GM21515 (cell line): ENCODE data around the gene PEAK1.

Experiments used
- ATAC-seq: cut with Tn5 transposase; IDR thresholded peaks from one replicate; pipeline ENCODE4 v1.9.1; 2021; ENCODE audit not compliant: unreplicated experiment

Gene PEAK1

GRCh38 chr15:77143191-77143590 lies 276.7 kb downstream of the PEAK1 start:
- ATAC-seq, result no peak

GRCh38 chr15:77140220-77140619 lies 279.7 kb downstream of the PEAK1 start:
- no peak for ATAC-seq

- no peak for ATAC-seq
Measured at GRCh38 chr15:77139312-77139711, 280.6 kb downstream of the PEAK1 start.

- no peak for ATAC-seq
Measured at GRCh38 chr15:77138167-77138522, 281.8 kb downstream of the PEAK1 start.

GRCh38 chr15:77135181-77135580 lies 284.7 kb downstream of the PEAK1 start:
- no peak for ATAC-seq

- ATAC-seq, result no peak
Measured at GRCh38 chr15:77130315-77130930, 289.5 kb downstream of the PEAK1 start.

- ATAC-seq, result no peak
Measured at GRCh38 chr15:77127626-77128025, 292.3 kb downstream of the PEAK1 start.

GRCh38 chr15:77126529-77127326 lies 293.2 kb downstream of the PEAK1 start:
- ATAC-seq, result no peak

GRCh38 chr15:77123854-77124253 lies 296.1 kb downstream of the PEAK1 start:
- ATAC-seq, result no peak

GRCh38 chr15:77122576-77122975 lies 297.3 kb downstream of the PEAK1 start:
- ATAC-seq, result no peak

- ATAC-seq, result no peak
Measured at GRCh38 chr15:77121599-77121998, 298.3 kb downstream of the PEAK1 start.

- ATAC-seq, result no peak
Measured at GRCh38 chr15:77120576-77120975, 299.3 kb downstream of the PEAK1 start.

GRCh38 chr15:77119446-77119845 lies 300.5 kb downstream of the PEAK1 start:
- no peak for ATAC-seq

GRCh38 chr15:77118882-77119321 lies 301.0 kb downstream of the PEAK1 start:
- no peak for ATAC-seq

- ATAC-seq, result no peak
Measured at GRCh38 chr15:77115179-77115578, 304.7 kb downstream of the PEAK1 start.

GRCh38 chr15:77112838-77113504 lies 306.9 kb downstream of the PEAK1 start:
- no peak for ATAC-seq

- no peak for ATAC-seq
Measured at GRCh38 chr15:77111789-77112188, 308.1 kb downstream of the PEAK1 start.

GRCh38 chr15:77107531-77108355 lies 312.2 kb downstream of the PEAK1 start:
- ATAC-seq, result no peak

- no peak for ATAC-seq
Measured at GRCh38 chr15:77107068-77107467, 312.8 kb downstream of the PEAK1 start.

GRCh38 chr15:77104155-77104554 lies 315.7 kb downstream of the PEAK1 start:
- no peak for ATAC-seq

- ATAC-seq, result no peak
Measured at GRCh38 chr15:77099741-77100463, 320.0 kb downstream of the PEAK1 start.
